CD4-positive, alpha-beta T cell treated with Interleukin-15 for 1 hour (primary cell): ENCODE results near the gene RCBTB2.

ENCODE experiments used
- DNase-seq: peaks from one replicate; pipeline ENCODE4 v3.0.0-alpha.2; 2020

Gene RCBTB2

GRCh38 chr13:48443442-48444208, 89.3 kb downstream of the RCBTB2 start:
- DNase-seq = no peak
